H9 (cell line): ENCODE results near the gene CDH20. TPM values are rescaled to one million over a fixed set of nuclear protein-coding genes. Genes with fewer than 3 reads are reported as not detected.

Experiments
- DNase-seq: peaks from one replicate; pipeline ENCODE4 v3.0.0-alpha.2; 2017
- H2AFZ ChIP-seq: one replicate; pipeline ENCODE4 v1.6.1; 2013; ENCODE audit warnings: mild to moderate bottlenecking, low read length, control low read depth, moderate library complexity
- H2AK5ac ChIP-seq: 2 replicates; pipeline ENCODE4 v1.6.1; 2013; ENCODE audit warnings: low read length, control low read depth, mixed read lengths; ENCODE audit not compliant: insufficient read length
- H2BK120ac ChIP-seq: one replicate; pipeline ENCODE4 v1.6.1; 2013; ENCODE audit warnings: low read depth, mild to moderate bottlenecking, low read length, control low read depth, inconsistent platforms; ENCODE audit not compliant: poor library complexity, severe bottlenecking
- H2BK12ac ChIP-seq: 2 replicates; pipeline ENCODE4 v1.6.1; 2013; ENCODE audit warnings: low read length, control low read depth, mixed read lengths, low read depth; ENCODE audit not compliant: insufficient read length
- H2BK15ac ChIP-seq: 2 replicates; pipeline ENCODE4 v1.6.1; 2013; ENCODE audit warnings: low read depth, low read length, control low read depth
- H2BK20ac ChIP-seq: one replicate; pipeline ENCODE4 v1.6.1; 2013; ENCODE audit warnings: low read depth, mild to moderate bottlenecking, low read length, control low read depth, inconsistent platforms; ENCODE audit not compliant: poor library complexity, severe bottlenecking
- H2BK5ac ChIP-seq: 2 replicates; pipeline ENCODE4 v1.6.1; 2013; ENCODE audit warnings: low read length, control low read depth, mixed read lengths; ENCODE audit not compliant: insufficient read length
- H3K14ac ChIP-seq: 2 replicates; pipeline ENCODE4 v1.6.1; 2013; ENCODE audit warnings: low read length, control low read depth; ENCODE audit not compliant: insufficient read depth
- H3K18ac ChIP-seq: 2 replicates; pipeline ENCODE4 v1.6.1; 2013; ENCODE audit warnings: low read depth, mild to moderate bottlenecking, mixed read lengths, low read length, control low read depth; ENCODE audit not compliant: insufficient read length
- H3K23ac ChIP-seq: 2 replicates; pipeline ENCODE4 v1.6.1; 2013; ENCODE audit warnings: low read length, control low read depth, mixed read lengths, low read depth; ENCODE audit not compliant: insufficient read length
- H3K23me2 ChIP-seq: 2 replicates; pipeline ENCODE4 v1.6.1; 2013; ENCODE audit warnings: low read depth, mild to moderate bottlenecking, mixed read lengths, low read length, control low read depth; ENCODE audit not compliant: insufficient read length, poor library complexity, severe bottlenecking
- H3K27ac ChIP-seq: 2 replicates; pipeline ENCODE4 v1.5.1; 2013; ENCODE audit warnings: low read length, control low read depth, mixed read lengths, low read depth; ENCODE audit not compliant: insufficient read length
- H3K27me3 ChIP-seq: 2 replicates; pipeline ENCODE4 v1.6.1; 2013; ENCODE audit warnings: low read length, control low read depth, inconsistent platforms; ENCODE audit not compliant: insufficient read depth
- H3K4ac ChIP-seq: 2 replicates; pipeline ENCODE4 v1.6.1; 2013; ENCODE audit warnings: low read depth, mild to moderate bottlenecking, control low read depth, inconsistent platforms, low read length, moderate library complexity
- H3K4me1 ChIP-seq: 2 replicates; pipeline ENCODE4 v1.6.1; 2013; ENCODE audit warnings: low read length, control low read depth, inconsistent platforms; ENCODE audit not compliant: insufficient read depth
- H3K4me2 ChIP-seq: 2 replicates; pipeline ENCODE4 v1.6.1; 2013; ENCODE audit warnings: low read length, control low read depth, mixed read lengths; ENCODE audit not compliant: insufficient read length, insufficient read depth
- H3K56ac ChIP-seq: 2 replicates; pipeline ENCODE4 v1.6.1; 2013; ENCODE audit warnings: low read depth, mild to moderate bottlenecking, mixed read lengths, low read length, control low read depth; ENCODE audit not compliant: insufficient read length
- H3K79me1 ChIP-seq: 2 replicates; pipeline ENCODE4 v1.6.1; 2013; ENCODE audit warnings: low read depth, mild to moderate bottlenecking, moderate library complexity, low read length, control low read depth, inconsistent platforms; ENCODE audit not compliant: insufficient read depth, poor library complexity, severe bottlenecking
- H3K79me2 ChIP-seq: 2 replicates; pipeline ENCODE4 v1.6.1; 2013; ENCODE audit warnings: low read length, control low read depth, inconsistent platforms; ENCODE audit not compliant: insufficient read depth
- H3K9ac ChIP-seq: 2 replicates; pipeline ENCODE4 v1.6.1; 2013; ENCODE audit warnings: low read length, control low read depth, mixed read lengths; ENCODE audit not compliant: insufficient read length; ENCODE audit errors: extremely low read depth
- H3K9me3 ChIP-seq: one replicate; pipeline ENCODE4 v1.6.1; 2013; ENCODE audit warnings: low read depth, low read length, inconsistent platforms; ENCODE audit not compliant: control insufficient read depth
- H3T11ph ChIP-seq: one replicate; pipeline ENCODE4 v1.6.1; 2013; ENCODE audit warnings: mild to moderate bottlenecking, low read length, control low read depth, inconsistent platforms
- H4K20me1 ChIP-seq: one replicate; pipeline ENCODE4 v1.6.1; 2013; ENCODE audit not compliant: control insufficient read depth, insufficient read length, insufficient read depth
- H4K5ac ChIP-seq: 2 replicates; pipeline ENCODE4 v1.6.1; 2013; ENCODE audit warnings: low read depth, mild to moderate bottlenecking, mixed read lengths, low read length, control low read depth; ENCODE audit not compliant: insufficient read length
- H4K8ac ChIP-seq: replicated peaks from 2 replicates; pipeline ENCODE4 v1.6.1; 2013; ENCODE audit warnings: low read length, control low read depth, mixed read lengths, low read depth; ENCODE audit not compliant: insufficient read length
- H4K91ac ChIP-seq: 2 replicates; pipeline ENCODE4 v1.6.1; 2013; ENCODE audit warnings: low read depth, mild to moderate bottlenecking, moderate library complexity, mixed read lengths, low read length, control low read depth; ENCODE audit not compliant: insufficient read length
- H3K27ac Mint-ChIP-seq, 3 experiments: 2 replicates in 2 of 3; 3 replicates in 1 of 3; pipeline ENCODE4 v1.8.0; 2020 to 2021; ENCODE audit warnings: mixed read lengths in 3 of 3, mild to moderate bottlenecking in 1 of 3, moderate library complexity in 1 of 3
- H3K27me3 Mint-ChIP-seq: 2 replicates; pipeline ENCODE4 v1.8.0; 2021; ENCODE audit warnings: low read depth, mild to moderate bottlenecking, moderate library complexity, mixed read lengths
- H3K36me3 Mint-ChIP-seq, 3 experiments: 2 replicates in 2 of 3; 3 replicates in 1 of 3; pipeline ENCODE4 v1.8.0; 2020 to 2021; ENCODE audit warnings: low read depth in 3 of 3, mixed read lengths in 3 of 3; ENCODE audit not compliant: insufficient read depth in 1 of 3
- H3K4me1 Mint-ChIP-seq, 2 experiments: 2 replicates each; pipeline ENCODE4 v1.8.0; 2020; ENCODE audit warnings: mixed read lengths in 2 of 2
- H3K4me3 Mint-ChIP-seq, 2 experiments: 2 replicates in 1 of 2; 3 replicates in 1 of 2; pipeline ENCODE4 v1.8.0; 2020 to 2021; ENCODE audit warnings: mild to moderate bottlenecking in 2 of 2, mixed read lengths in 2 of 2, moderate library complexity in 1 of 2
- H3K9me3 Mint-ChIP-seq, 2 experiments: 2 replicates in 1 of 2; 3 replicates in 1 of 2; pipeline ENCODE4 v1.8.0; 2020; ENCODE audit warnings: mild to moderate bottlenecking in 2 of 2, mixed read lengths in 2 of 2, moderate library complexity in 1 of 2
- CTCF ChIP-seq: fragments of 200-600 bp; sonication (generic); conservative IDR thresholded peaks from 3 replicates; pipeline ENCODE4 v1.8.0; 2021; ENCODE audit warnings: antibody characterized with exemption, mild to moderate bottlenecking
- WGBS: extraction: QIAGEN DNeasy Blood & Tissue Kit; methylation state at CpG from one replicate; pipeline ENCODE4 v1.1.7; 2013; ENCODE audit warnings: missing lambda C conversion rate, low lambda C conversion rate, mixed read lengths; ENCODE audit not compliant: insufficient read length; ENCODE audit errors: extremely low coverage; 5-methylcytosine and 5-hydroxymethylcytosine counted together
- total RNA-seq: library from RNA; stranded (reverse); gene quantifications from 2 replicates; pipeline ENCODE4 v1.2.1, GENCODE V29; 2021

Gene CDH20
- total RNA-seq, 1 experiment from 2014 or later: not detected

- Histone ChIP-seq H3K56ac (no peak overlapping the region), H2BK12ac (no peak overlapping the region), H3K79me1 (no peaks in the 10 kb centered on the region), H3K9me3 (no peaks in the 10 kb centered on the region), H2AFZ (no peak overlapping the region), H2BK15ac (no peak overlapping the region), H4K20me1 (no peaks in the 10 kb centered on the region), H2BK120ac (no peak overlapping the region), H3K4me2 (no peak overlapping the region), H3K23me2 (no peaks in the 10 kb centered on the region), H3K79me2 (no peaks in the 10 kb centered on the region), H2BK5ac (no peak overlapping the region), H3T11ph (no peak overlapping the region), H3K23ac (no peak overlapping the region), H4K91ac (no peak overlapping the region), H3K4ac (no peak overlapping the region), H4K8ac (no peak overlapping the region), H2BK20ac (no peak overlapping the region), H3K14ac (no peak overlapping the region), H4K5ac (no peak overlapping the region), H3K27ac (no peak overlapping the region), H3K9ac (no peak overlapping the region), H3K27me3 (no peaks in the 10 kb centered on the region), H2AK5ac (no peak overlapping the region), H3K18ac (no peak overlapping the region), H3K4me1 (no peaks in the 10 kb centered on the region)
- Mint-ChIP-seq H3K27ac (no peak overlapping the region), H3K9me3 (no peaks in the 10 kb centered on the region; a peak in 1 of 5 replicates), H3K4me1 (no peaks in the 10 kb centered on the region), H3K36me3 (no peaks in the 10 kb centered on the region), H3K4me3 (no peak overlapping the region), H3K27me3 (no peaks in the 10 kb centered on the region)
- WGBS: no CpG with 5 or more reads among the region's 3 CpGs
- no peak for TF ChIP-seq CTCF
- no peak for DNase-seq
These were observed 66.9 kb downstream of the CDH20 start for GRCh38 chr18:61400016-61400635.
